Brain microvascular endothelial cell (primary cell): ENCODE results near the gene LRRFIP2.

Experiments
- DNase-seq: peaks from one replicate; pipeline ENCODE4 v3.0.0-alpha.2; 2020
- H3K27ac ChIP-seq: fragments of 250-450 bp; sonication (Bioruptor Pico); 2 replicates; pipeline ENCODE4 v1.5.1; 2020; ENCODE audit warnings: mild to moderate bottlenecking, moderate library complexity
- H3K27me3 ChIP-seq: fragments of 250-450 bp; sonication (Bioruptor Pico); replicated peaks from 2 replicates; pipeline ENCODE4 v1.5.1; 2020; ENCODE audit warnings: mild to moderate bottlenecking
- H3K36me3 ChIP-seq: fragments of 250-450 bp; sonication (Bioruptor Pico); replicated peaks from 2 replicates; pipeline ENCODE4 v1.5.1; 2020; ENCODE audit warnings: mild to moderate bottlenecking
- H3K4me3 ChIP-seq: 2 replicates; pipeline ENCODE4 v1.5.1; 2011; ENCODE audit warnings: low read depth, mild to moderate bottlenecking, control low read depth, low read length, moderate library complexity
- in situ Hi-C: cut with HindIII; loops from 2 replicates; pipeline ENCODE4 v1.10.0; 2017; ENCODE audit warnings: low sequenced_read_pairs, low pct_ligation_motif_present
- TF ChIP-seq, protein P1 (sequence below): IDR thresholded peaks from 2 replicates; pipeline ENCODE4 v1.5.1; 2011; ENCODE audit warnings: low read depth, mild to moderate bottlenecking, moderate library complexity, low read length, control low read depth, inconsistent platforms; ENCODE audit errors: missing control alignments

The LRRFIP2 gene

DNA sequence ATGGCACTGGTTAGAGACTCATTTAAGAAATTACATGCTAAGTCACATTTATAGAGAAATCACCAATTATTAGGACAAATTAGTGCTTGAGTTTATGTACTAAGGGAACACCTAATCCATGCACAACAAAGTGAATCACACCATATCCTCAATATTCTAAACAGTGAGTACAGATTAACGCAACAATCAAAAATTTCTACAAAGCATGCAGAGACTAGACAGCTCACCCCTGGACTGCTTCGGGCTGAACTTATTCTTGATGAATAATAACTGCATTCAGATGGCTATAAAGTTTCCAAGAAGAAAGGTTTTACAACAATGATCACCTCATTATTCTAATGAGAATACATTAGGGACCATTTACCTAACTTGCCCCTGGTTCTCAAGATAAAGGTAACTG is 66.5 kb downstream of the LRRFIP2 start:
- Histone ChIP-seq H3K27ac (no peak overlapping the region), H3K36me3 (no peaks in the 10 kb centered on the region), H3K27me3 (no peaks in the 10 kb centered on the region), H3K4me3 (no peak overlapping the region)
- in situ Hi-C loops, result no loop called here
- TF ChIP-seq, protein P1, sequence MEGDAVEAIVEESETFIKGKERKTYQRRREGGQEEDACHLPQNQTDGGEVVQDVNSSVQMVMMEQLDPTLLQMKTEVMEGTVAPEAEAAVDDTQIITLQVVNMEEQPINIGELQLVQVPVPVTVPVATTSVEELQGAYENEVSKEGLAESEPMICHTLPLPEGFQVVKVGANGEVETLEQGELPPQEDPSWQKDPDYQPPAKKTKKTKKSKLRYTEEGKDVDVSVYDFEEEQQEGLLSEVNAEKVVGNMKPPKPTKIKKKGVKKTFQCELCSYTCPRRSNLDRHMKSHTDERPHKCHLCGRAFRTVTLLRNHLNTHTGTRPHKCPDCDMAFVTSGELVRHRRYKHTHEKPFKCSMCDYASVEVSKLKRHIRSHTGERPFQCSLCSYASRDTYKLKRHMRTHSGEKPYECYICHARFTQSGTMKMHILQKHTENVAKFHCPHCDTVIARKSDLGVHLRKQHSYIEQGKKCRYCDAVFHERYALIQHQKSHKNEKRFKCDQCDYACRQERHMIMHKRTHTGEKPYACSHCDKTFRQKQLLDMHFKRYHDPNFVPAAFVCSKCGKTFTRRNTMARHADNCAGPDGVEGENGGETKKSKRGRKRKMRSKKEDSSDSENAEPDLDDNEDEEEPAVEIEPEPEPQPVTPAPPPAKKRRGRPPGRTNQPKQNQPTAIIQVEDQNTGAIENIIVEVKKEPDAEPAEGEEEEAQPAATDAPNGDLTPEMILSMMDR, result no peak
- DNase-seq, result no peak

DNA sequence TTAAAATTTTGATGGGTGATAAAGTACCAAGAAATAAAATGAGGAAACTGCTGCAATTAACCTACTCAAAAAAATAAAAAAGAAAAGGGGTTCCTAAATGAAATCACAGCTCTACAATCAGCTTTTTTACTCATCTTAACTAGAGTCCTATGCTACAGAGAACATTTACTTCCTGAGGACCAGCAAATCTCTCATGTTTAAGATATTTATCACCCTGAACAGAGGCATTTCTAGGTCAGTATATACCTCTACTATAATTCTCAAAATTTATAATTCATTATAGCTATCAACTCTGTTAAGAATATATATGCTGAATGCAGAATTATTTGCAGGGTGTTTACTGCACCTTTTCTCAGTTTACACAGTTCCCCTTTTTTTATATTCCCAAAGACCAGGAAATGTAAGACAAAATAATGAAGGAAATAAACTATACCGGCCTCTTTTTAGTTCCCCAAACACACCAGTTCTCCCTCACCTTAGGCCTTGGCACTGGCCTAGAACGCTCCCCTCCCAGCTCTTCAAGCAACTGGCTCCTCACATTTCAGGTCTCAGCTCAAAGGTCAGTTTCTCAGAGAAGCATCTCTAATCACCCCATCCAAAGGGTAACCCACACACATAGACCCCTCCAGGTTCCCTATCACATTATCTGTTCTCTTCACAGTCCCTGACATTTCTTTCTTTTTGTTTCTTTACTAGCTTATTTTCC is 71.1 kb downstream of the LRRFIP2 start:
- H3K27ac ChIP-seq, result no peak overlapping the region
- TF ChIP-seq, protein P1, result no peak
- in situ Hi-C loops, result no loop called here

DNA sequence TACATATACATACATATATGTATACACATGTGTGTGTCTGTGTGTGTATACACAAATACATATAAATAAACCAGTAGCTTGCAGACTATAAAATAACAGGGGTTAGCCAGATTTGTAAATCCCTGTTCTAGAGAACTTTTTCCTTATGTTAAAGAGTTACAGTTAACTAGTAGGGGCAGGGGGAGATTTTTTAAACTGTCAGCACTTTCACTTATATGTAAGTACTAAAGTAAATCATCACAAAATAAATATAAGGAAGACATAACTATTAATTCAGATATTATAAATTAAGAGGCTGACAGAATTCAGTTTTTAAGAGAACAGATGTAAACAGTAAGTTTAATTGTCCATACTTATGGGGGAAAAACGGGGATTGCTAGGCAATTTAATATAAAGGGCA is 74.0 kb downstream of the LRRFIP2 start:
- in situ Hi-C loops, result no loop called here
- TF ChIP-seq, protein P1, result no peak

More for the DNA sequence above, 71.1 kb downstream of the LRRFIP2 start:
- Histone ChIP-seq H3K27me3 (no peaks in the 10 kb centered on the region), H3K4me3 (no peak overlapping the region), H3K36me3 (no peaks in the 10 kb centered on the region)
- DNase-seq, result no peak

DNA sequence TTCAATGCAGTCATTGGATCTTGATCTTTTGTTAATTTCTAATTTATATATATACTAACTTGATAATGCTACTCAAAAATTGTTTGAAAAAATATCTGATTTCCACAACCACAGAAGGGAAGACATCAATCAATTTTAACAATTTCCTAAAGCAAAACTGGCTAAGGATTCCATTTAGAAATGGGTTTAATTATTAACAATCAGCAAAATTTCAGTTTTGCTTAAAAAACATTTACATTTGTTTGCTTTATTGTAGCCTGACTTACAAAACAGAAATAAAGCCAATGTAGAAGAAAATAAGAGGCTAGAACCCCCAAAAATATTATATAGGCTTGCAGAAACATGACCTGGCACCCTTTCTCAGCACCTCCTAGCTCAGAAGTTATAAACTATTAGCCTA is 74.9 kb downstream of the LRRFIP2 start:
- in situ Hi-C loops, result no loop called here
- no peak overlapping the region for H3K4me3 ChIP-seq
- no peaks in the 10 kb centered on the region for H3K27me3 ChIP-seq
- TF ChIP-seq, protein P1, result no peak
- no peak for DNase-seq
- H3K27ac ChIP-seq, result no peak overlapping the region
- H3K36me3 ChIP-seq, result no peaks in the 10 kb centered on the region

More for the DNA sequence above, 74.0 kb downstream of the LRRFIP2 start:
- Histone ChIP-seq H3K27me3 (no peaks in the 10 kb centered on the region), H3K27ac (no peak overlapping the region), H3K4me3 (no peak overlapping the region), H3K36me3 (no peaks in the 10 kb centered on the region)
- DNase-seq, result no peak

DNA sequence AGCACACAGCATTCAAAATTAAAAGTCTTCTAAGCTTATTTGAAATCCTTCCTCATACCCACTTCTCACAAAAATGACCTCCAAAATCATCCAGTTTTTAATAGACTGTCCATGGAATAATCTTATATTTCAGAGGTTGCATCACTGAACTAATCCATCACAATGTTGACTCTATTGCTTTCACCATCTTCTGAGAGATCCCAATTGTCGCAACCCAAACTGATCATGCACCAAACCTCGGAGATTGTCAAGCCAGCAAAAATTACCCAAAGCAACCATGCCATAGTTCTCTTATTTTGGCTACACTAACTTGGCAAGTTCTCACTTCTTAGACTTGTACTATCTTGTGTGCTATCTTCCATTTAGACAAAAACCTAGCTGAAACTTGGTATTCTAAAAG is 75.5 kb downstream of the LRRFIP2 start:
- in situ Hi-C loops, result no loop called here
- TF ChIP-seq, protein P1, result no peak
- Histone ChIP-seq H3K27me3 (no peaks in the 10 kb centered on the region), H3K4me3 (no peak overlapping the region), H3K27ac (no peak overlapping the region), H3K36me3 (no peaks in the 10 kb centered on the region)
- DNase-seq, result no peak

DNA sequence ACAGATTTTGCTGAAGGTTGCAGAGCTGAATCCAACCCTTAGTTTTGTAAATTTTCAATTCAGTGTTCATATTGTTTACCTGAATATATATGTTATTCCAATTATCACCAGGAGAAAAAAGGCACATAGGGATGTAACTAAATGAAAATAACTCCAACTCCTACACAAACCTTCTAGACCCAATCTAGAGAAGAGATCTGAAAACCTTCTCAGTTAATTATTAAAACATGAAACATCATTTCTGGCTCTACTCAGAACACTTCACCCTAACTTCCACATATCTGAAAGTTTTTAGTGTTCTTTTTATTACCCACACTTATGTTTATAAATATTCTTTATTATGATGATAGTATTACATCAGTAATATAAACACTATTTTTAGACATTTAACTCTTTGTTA is 76.6 kb downstream of the LRRFIP2 start:
- TF ChIP-seq, protein P1, result no peak
- peak overlapping the region; percentile 67 for H3K27ac ChIP-seq
- in situ Hi-C loops, result no loop called here
- no peaks in the 10 kb centered on the region for H3K36me3 ChIP-seq
- DNase-seq, result no peak
- no peak overlapping the region for H3K4me3 ChIP-seq
- no peaks in the 10 kb centered on the region for H3K27me3 ChIP-seq
